OCI-LY7 (cell line): ENCODE measurements around the gene GRP.

Source experiments
- EZH2phosphoT487 ChIP-seq: fragments of 200-600 bp; sonication (generic); IDR thresholded peaks from 2 replicates; pipeline ENCODE4 v1.6.1; 2018; ENCODE audit warnings: low read depth, borderline replicate concordance, mild to moderate bottlenecking, mixed run types, antibody characterized with exemption, low read length, moderate library complexity, mixed read lengths
- TF ChIP-seq, protein P1 (sequence below): fragments of 200-600 bp; sonication (generic); conservative IDR thresholded peaks from 2 replicates; pipeline ENCODE4 v1.5.1; 2014; ENCODE audit warnings: mild to moderate bottlenecking, antibody characterized with exemption, low read length, moderate library complexity, mixed read lengths

- TF ChIP-seq, protein P1, sequence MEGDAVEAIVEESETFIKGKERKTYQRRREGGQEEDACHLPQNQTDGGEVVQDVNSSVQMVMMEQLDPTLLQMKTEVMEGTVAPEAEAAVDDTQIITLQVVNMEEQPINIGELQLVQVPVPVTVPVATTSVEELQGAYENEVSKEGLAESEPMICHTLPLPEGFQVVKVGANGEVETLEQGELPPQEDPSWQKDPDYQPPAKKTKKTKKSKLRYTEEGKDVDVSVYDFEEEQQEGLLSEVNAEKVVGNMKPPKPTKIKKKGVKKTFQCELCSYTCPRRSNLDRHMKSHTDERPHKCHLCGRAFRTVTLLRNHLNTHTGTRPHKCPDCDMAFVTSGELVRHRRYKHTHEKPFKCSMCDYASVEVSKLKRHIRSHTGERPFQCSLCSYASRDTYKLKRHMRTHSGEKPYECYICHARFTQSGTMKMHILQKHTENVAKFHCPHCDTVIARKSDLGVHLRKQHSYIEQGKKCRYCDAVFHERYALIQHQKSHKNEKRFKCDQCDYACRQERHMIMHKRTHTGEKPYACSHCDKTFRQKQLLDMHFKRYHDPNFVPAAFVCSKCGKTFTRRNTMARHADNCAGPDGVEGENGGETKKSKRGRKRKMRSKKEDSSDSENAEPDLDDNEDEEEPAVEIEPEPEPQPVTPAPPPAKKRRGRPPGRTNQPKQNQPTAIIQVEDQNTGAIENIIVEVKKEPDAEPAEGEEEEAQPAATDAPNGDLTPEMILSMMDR = no peak
- no peak for TF ChIP-seq EZH2phosphoT487
These were observed 23.7 kb upstream of the GRP start for GRCh38 chr18:59196161-59196725.
